Skin epidermis (tissue), 12 donors: ENCODE results near the gene BANF2.
"Not testable (repeated sequence)": the region's sequence is repeated elsewhere in the genome, so short reads cannot be mapped to it uniquely, and the experiment has no call there.

Source experiments
- H3K27ac ChIP-seq, 21 experiments: fragments of 200-600 bp; sonication (generic) in 11 of 21; one replicate each; pipeline ENCODE4 v1.5.0; 2020; ENCODE audit warnings: mild to moderate bottlenecking in 3 of 21, inconsistent platforms in 2 of 21, moderate library complexity in 2 of 21
- H3K4me3 ChIP-seq, 7 experiments: fragments of 200-600 bp; sonication (generic) in 2 of 7; one replicate each; pipeline ENCODE4 v1.5.0; 2020; ENCODE audit warnings: inconsistent platforms in 2 of 7, mild to moderate bottlenecking in 2 of 7, moderate library complexity in 1 of 7

BANF2 gene

DNA sequence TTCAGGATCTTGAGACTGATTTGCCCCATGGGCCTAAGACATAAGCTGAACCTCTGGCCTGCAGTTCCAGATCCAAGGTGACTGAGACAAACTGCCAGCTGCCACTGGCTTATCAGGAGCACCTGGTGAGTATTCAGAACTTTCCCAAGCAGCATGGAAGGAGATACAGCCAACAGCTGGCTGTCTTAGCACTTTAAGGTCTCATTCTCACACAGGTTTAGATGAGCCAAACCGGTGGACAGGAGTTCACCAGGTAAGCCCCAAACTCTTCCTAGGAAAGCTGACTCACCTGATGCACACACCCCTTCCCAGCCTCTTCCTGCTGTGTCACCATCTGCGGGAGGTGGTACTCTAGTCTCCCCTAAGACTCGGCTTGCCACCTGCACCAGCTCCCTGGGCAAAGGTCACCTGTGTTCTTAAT is at the start of gene BANF2:
Gene BANF2 (plus strand): TSS at position 36 of the 421 bp plus-strand sequence. CDS start 25,060 bp downstream, outside the sequence.
- Histone ChIP-seq H3K4me3 (no peak within 1 kb of the TSS), H3K27ac (no peak within 1 kb of the TSS)

- peak overlapping the region in 3 of 21 experiments; percentile 14 to 41 (median 15) for H3K27ac ChIP-seq
- no peak overlapping the region for H3K4me3 ChIP-seq
Observed at GRCh38 chr20:17650301-17651128, 49.3 kb upstream of the BANF2 start.

GRCh38 chr20:17651129-17651759 is 48.5 kb upstream of the BANF2 start:
- H3K27ac ChIP-seq: peak overlapping the region in 2 of 21 experiments; percentile 15 to 41
- H3K4me3 ChIP-seq: no peak overlapping the region

GRCh38 chr20:17651760-17652388 is 47.9 kb upstream of the BANF2 start:
- peak overlapping the region in 2 of 21 experiments; percentile 12 to 15 for H3K27ac ChIP-seq
- H3K4me3 ChIP-seq: no peak overlapping the region

GRCh38 chr20:17652411-17652810 is 47.4 kb upstream of the BANF2 start:
- peak overlapping the region in 1 of 21 experiments; percentile 12 for H3K27ac ChIP-seq

DNA sequence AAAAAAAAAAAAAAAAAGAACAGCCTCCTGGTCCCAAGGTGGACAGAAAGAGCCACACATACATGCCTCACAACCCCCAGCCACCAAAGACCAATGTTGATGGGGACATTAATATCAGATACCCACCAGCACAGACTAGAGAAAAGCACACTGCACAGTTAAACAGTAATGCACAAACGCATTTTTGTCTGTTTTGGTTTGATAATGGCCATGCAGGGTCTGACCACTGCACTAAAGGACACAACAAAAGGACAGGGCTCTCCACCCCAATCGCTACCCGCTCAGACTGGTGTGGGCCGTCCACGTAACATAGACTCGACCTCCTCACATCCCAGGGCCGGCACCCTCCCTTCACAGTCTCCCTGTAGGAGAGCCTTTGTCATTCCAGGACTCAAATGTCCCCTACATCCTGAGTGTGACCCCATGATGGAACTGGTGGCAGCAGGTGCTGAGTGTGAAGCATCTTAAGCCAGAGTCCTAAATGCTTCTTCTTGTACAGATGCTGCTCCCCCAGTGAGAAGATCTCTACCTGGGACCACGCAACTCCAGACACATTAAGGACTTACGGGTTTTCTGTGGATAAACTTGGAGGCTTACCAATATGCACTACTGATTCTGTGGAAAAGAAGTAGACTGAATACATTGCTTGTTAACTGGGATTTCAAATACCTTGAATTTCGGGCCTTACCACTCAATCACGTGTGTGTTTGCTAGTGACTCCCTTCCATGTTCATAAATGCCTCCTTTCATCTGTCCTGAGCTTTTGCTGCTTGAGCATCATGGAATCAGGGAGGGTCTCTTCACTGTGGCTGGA is 45.7 kb upstream of the BANF2 start:
- no peak overlapping the region for H3K27ac ChIP-seq
- H3K4me3 ChIP-seq: no peak overlapping the region

More at GRCh38 chr20:17652411-17652810, 47.4 kb upstream of the BANF2 start:
- no peak overlapping the region for H3K4me3 ChIP-seq

DNA sequence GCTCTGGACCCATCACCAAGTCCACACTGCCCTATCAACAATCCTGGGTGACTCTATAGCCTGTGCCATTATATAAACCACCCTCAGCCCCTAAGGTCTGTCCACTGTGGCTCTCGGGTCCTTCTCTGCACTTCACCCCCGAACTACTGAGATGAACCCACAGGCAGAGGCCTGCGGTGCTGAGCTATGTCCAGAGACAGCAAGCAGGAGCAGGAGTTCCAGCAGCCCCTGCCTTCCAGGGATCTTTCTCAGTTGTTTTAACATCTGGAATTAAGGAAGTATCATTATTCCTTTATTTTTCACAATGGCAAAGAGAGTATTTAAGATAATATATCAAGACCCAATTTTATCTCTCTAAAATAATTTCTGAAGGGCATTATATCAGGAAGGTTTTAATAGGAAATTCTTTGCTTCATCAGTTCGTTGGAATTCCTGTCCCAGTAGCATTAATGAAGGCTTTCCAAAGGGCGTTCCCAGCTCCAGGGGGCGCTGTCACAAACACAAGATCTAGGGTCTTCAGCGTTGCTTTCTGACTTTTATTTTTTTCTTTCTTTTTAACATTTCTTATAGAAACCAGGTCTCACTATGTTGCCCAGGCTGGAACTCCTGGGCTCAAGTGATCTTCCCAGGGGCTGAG is 45.0 kb upstream of the BANF2 start:
- no peak overlapping the region for H3K4me3 ChIP-seq
- no peak overlapping the region for H3K27ac ChIP-seq

GRCh38 chr20:17655286-17655651 is 44.5 kb upstream of the BANF2 start:
- no peak overlapping the region for H3K27ac ChIP-seq

DNA sequence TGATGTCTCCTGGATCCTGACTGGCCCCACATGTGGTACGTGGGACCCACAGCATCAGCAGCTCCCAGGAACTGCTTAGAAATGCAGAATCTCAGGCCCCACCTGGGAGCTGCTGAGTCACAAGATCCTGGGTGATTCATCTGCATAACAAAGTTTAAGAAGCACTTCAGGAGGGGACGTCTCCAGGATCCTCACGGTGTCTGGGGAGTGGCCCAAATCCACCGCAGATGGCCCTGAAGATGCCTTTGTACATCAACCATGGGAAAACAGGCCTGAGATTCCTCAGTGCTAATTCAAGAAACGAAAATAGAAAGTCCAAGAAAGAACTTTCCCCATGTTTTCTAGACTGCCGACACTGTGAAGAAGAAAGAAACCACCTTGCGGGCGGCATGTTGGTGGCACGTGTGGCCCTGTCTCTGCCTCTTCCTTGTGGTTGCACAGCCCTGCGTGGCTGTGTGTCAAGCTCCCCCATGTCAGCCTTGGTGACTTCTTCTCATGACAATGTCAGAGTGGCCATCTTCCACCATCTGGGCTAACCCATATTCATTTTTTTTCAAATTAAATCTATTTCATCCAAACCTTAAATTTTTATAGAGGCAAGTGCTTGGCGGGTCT is 43.8 kb upstream of the BANF2 start:
- Histone ChIP-seq H3K27ac (peak overlapping the region in 2 of 21 experiments; percentile 9 to 50), H3K4me3 (no peak overlapping the region)

More at GRCh38 chr20:17655286-17655651, 44.5 kb upstream of the BANF2 start:
- no peak overlapping the region for H3K4me3 ChIP-seq

DNA sequence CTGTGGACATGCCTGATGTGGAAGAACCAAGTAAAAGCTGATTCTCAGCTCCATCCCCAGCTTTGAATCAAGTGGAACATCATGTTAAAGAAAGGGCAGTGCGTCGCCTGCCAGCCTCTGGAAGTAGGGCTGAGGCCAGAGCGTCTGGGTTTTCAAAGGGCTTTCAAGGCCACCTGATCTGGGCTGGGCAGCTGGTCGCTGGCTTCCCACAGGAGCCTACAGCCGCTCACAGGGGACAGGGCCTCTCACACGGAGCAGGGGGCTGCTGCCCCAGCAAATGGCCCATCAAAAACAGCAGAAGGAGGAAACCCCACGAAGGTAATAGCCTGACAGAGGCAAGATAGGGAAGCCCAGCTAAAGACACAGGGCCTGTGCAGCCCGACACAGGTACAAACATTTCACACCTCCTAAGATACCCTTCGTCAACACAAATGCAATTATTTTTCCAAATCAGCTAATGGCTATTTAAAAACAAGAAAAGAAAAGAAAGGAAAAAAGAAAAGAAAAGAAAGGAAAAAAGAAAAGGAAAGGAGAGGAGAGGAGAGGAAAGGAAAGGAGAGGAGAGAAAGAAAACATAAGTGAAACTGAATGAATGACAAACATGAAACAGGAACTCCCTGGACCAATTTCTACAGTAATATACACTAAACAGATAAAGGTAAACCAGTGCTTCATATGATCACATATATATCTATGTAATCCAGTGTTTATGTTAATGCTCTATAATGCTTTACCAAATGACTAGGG is 42.5 kb upstream of the BANF2 start:
- no peak overlapping the region for H3K4me3 ChIP-seq
- no peak overlapping the region for H3K27ac ChIP-seq

DNA sequence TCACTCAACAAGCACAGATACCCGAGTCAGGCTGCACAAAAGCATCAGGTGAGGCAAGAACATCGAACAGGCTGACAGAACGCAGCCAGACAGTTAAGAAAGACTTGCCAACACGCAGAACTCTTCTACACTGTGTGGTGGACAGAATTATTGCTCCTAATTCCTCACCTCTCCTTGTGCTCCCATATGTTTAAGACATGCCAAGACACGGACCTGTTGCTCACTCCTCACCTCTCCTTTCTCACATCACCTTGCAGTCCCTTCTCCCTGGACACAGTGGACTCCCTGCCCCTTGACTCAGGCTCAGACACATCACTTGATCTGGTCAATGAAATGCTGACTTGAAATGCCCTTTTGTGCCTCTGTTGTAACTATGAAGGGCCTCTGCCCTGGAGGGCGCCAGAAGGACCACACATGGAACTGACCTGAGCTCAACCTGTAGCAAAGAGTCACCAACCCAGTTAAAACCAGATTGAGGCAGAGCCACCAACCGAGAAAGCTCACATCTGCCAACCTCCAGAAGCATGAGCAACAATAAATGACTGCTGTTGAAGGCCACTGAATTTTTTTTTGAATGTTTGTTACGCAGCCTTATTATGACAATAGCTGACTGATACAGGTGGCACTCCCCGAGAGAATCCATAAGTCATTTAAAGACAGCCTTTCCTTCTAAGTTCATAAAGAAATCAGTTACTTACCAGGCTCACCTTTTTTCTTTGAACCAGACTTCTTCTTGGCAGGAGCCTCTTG is 41.7 kb upstream of the BANF2 start:
- peak overlapping the region in 1 of 21 experiments; percentile 10 for H3K27ac ChIP-seq
- H3K4me3 ChIP-seq: no peak overlapping the region

DNA sequence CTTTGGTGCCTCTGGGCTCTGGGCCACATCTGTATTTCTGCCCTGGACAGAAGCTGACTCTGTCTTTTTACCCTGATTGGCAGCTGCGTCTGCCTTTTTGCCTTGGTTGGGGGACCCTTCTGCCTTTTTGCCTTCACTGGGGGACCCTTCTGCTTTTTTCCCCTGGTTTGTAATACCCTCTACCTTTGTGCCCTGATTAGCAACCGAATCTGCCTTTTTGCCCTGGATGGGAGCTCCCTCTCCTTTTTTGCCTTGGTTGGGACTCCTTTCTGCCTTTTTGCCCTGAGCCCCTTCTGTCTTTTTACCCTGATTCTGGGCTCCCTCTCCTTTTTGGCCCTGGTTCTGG is 41.1 kb upstream of the BANF2 start:
- H3K4me3 ChIP-seq: no peak overlapping the region
- peak overlapping the region in 1 of 21 experiments; percentile 10 for H3K27ac ChIP-seq

DNA sequence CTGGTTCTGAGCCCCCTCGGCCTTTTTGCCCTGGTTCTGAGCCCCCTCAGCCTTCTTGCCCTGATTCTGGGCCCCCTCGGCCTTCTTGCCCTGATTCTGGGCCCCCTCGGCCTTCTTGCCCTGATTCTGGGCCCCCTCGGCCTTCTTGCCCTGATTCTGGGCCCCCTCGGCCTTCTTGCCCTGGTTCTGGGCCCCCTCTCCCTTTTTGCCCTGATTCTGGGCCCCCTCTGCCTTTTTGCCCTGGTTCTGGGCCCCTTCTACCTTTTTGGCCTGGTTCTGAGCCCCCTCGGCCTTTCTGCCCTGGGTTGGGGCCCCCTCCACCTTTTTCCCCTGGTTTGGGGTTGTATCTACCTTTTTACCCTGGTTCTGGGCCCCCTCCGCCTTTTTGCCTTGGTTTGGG is 40.4 kb upstream of the BANF2 start:
- not testable (repeated sequence) for H3K4me3 ChIP-seq
- H3K27ac ChIP-seq: peak overlapping the region in 5 of 21 experiments; percentile 6 to 52 (median 31)

GRCh38 chr20:17659801-17660200 is 40.0 kb upstream of the BANF2 start:
- Histone ChIP-seq H3K27ac (peak overlapping the region in 4 of 21 experiments; percentile 6 to 52 (median 40)), H3K4me3 (no peak overlapping the region)

GRCh38 chr20:17660667-17661066 is 39.1 kb upstream of the BANF2 start:
- Histone ChIP-seq H3K4me3 (no peak overlapping the region), H3K27ac (peak overlapping the region in 3 of 21 experiments; percentile 13 to 26 (median 25))

- peak overlapping the region in 6 of 21 experiments; percentile 20 to 78 (median 40) for H3K27ac ChIP-seq
- H3K4me3 ChIP-seq: no peak overlapping the region
Observed at GRCh38 chr20:17661121-17661744, 38.5 kb upstream of the BANF2 start.
